Stimulated activated CD8-positive, alpha-beta memory T cell treated with anti-CD3 and anti-CD28 coated beads, Interleukin-15, amount 100 ng/mL, for 1 hour (primary cell): ENCODE results near the gene TMPRSS7.

Experiments used
- DNase-seq: peaks from one replicate; pipeline ENCODE4 v3.0.0-alpha.2; 2020; ENCODE audit warnings: low read depth

TMPRSS7 gene

GRCh38 chr3:112128843-112129727, 94.5 kb downstream of the TMPRSS7 start:
- peak; percentile 11 for DNase-seq

GRCh38 chr3:112129925-112130637, 95.5 kb downstream of the TMPRSS7 start:
- no peak for DNase-seq

GRCh38 chr3:112130638-112130993, 96.1 kb downstream of the TMPRSS7 start:
- DNase-seq, result no peak
